GM19455 (cell line): ENCODE data around the gene SOD1.

Source experiments
- ATAC-seq: cut with Tn5 transposase; IDR thresholded peaks from one replicate; pipeline ENCODE4 v1.9.1; 2021; ENCODE audit not compliant: unreplicated experiment

SOD1 gene

GRCh38 chr21:31678478-31678877 is 19.0 kb downstream of the SOD1 start:
- no peak for ATAC-seq

DNA sequence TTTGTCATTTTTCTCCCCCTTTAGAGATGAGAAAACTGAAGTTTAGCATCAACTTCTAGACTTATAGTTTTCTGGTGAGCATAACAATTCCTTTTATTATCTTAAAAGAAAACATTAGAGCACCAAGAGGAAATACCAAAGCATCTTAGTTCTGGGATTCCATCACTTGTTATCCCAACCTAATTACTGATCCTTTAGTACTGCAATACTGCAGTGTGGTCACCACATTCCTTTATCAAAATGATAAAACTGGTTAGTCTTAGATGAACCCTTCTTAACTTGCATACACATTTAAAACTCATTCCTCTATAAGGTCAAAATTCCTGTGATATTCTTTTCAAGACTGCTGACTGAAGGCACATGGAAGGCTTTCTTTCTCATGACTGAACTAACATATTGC is 23.1 kb downstream of the SOD1 start:
- ATAC-seq = no peak

- ATAC-seq = no peak
Observed at GRCh38 chr21:31683029-31683428, 23.5 kb downstream of the SOD1 start.

DNA sequence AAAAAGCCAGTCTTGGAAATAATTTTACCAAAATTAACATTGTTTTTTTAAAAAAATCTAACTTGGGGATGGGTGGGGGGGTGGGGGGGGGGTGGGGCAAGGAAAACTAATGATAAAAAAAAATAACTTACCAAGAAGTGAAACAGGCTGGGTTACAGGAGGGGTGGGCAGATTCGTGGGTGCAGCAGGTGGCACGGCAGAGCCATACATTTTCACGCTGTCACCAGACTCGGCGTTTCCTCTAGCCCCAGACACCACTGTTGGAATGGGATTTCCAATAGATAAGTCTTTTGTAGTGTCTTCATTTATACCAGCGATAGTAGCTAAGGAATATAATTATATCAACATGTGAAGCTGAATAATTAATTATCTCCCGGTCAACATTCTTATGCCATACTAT is 25.4 kb downstream of the SOD1 start:
- no peak for ATAC-seq

DNA sequence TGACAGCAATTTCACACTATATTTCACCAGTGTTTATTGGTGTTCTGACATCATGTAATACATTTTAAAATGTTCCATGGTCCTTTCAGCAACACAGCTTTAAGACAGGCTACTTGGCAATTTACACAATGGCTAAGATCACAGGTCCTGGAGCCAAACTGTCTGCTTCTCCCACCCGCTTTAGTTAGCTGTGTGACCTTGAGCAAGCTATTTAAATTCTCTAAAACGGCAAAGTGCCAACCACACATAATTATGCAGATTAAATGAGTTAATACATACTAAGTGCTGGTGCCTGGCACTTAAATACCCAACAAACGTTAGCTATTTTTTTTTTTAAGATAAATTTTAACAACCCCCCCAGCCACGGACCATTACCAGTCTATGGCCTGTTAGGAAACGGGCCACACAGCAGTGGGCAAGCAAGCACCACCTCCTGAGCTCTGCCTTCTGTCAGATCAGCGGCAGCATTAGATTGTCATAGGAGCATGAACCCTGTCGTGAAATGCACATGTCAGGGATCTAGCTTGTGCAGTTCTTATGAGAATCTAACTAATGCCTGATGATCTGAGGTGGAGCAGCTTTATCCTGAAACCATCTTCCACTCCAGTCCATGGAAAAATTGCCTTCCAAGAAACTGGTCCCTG is 26.9 kb downstream of the SOD1 start:
- no peak for ATAC-seq

GRCh38 chr21:31687108-31687507 is 27.6 kb downstream of the SOD1 start:
- ATAC-seq = no peak

GRCh38 chr21:31688603-31689368 is 29.3 kb downstream of the SOD1 start:
- ATAC-seq = no peak

DNA sequence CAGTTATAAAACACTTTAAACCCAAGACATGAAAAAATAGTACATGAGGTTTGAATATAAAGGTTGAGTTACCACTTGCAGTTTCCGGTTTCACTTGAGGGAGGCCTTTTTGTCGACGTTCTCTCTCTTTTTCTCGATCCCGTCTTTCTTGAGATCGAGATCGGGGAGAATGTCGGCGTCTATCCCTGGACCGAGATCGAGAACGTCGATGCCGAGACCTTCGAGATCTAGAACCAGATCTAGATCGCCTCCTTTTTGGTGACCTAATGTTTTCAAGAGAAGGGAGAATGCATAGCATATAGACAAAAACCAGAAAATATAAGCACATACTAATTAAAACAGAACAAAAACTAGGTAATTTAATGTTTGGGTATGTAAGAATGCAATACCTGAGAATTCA is 33.7 kb downstream of the SOD1 start:
- no peak for ATAC-seq

DNA sequence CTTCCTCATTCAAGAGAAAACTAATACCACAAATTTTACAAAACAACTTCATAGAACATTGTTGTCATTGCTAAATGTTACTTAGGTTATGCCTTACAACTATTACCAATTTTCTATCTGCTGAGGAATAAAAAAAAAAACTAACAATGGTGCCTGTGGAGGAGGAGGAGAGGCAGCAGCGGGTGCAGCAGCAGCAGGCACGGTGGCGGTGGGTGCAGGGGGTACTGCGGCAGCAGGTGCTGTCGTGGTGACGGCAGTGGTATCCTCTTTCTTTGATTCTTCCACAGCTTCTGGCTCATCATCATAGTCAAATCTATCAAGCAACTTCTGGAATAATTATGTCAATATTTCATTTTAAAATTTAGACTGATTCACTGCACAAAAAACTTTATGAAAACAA is 36.9 kb downstream of the SOD1 start:
- no peak for ATAC-seq

GRCh38 chr21:31698461-31698860 is 39.0 kb downstream of the SOD1 start:
- no peak for ATAC-seq

DNA sequence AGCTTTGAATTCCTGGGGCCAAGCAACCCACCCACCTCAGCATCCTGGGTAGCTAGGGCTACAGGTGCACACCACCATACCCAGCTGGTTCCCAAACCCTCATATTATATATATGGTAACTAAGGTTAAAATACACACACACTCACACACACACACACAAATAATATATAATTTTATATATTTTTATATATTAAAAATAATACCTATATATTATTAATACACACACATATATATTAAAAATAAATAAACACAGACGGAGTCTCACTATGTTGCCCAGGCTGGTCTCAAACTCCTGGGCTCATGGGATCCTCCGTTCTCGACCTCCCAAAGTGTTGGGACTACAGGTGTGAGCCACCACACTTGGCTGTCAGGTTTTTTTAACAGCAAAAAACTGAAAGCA is 40.5 kb downstream of the SOD1 start:
- no peak for ATAC-seq

DNA sequence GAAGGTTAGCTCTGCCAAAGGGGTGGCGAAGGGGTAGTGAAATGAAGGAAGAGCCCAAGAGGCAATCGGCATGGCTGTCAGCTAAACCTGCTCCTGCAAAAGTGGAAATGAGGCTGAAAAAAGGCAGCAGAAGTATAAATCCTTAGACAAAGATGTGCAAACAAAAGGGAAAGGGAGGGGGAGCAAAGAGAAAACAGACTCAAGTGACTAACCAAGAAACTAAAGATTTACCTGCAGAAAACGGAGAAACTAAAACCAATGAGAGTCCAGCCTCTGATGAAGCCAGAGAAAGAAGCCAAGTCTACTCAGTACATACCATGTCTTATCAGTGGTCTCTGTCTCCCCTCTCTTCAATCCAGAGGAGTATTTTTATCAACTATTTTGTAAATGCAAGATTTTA is 47.1 kb downstream of the SOD1 start:
- ATAC-seq = no peak

DNA sequence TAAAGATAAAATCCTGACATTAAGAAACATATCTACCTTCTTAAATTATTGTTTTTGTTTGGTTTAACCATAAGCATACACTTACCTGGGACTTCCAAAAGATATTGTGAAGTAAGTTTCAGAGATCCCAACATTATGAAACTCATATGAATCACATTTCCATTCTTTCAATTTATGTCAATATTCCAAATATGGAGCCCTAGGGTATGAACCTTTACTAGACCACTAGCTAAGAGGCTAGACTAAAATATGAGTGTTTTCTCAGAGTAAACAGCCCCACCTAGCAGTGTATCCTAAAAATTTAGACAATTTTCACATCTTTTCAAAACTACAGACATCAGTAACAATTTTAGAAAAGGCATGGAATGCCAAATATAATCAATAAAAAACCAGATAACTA is 48.0 kb downstream of the SOD1 start:
- ATAC-seq = no peak

DNA sequence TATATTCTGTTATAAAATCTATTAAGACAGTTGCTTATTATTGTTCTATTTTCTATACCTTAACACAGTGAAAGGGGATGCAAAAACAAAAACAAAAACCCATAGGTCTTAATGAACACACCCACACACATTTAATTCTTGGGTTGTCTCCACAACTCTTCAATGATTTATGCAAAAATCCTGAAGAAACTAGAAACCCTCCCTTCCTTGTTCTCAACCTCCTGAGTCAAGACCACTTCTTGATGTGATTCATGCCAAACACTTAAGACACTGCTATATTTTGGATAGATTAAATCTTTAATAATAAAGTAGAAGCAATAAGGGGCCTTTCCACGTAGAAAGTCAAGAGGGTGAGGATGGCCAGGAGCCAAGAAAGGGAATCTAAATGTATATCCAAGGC is 49.0 kb downstream of the SOD1 start:
- no peak for ATAC-seq

GRCh38 chr21:31710586-31710985 is 51.1 kb downstream of the SOD1 start:
- no peak for ATAC-seq

GRCh38 chr21:31711326-31711725 is 51.8 kb downstream of the SOD1 start:
- no peak for ATAC-seq

DNA sequence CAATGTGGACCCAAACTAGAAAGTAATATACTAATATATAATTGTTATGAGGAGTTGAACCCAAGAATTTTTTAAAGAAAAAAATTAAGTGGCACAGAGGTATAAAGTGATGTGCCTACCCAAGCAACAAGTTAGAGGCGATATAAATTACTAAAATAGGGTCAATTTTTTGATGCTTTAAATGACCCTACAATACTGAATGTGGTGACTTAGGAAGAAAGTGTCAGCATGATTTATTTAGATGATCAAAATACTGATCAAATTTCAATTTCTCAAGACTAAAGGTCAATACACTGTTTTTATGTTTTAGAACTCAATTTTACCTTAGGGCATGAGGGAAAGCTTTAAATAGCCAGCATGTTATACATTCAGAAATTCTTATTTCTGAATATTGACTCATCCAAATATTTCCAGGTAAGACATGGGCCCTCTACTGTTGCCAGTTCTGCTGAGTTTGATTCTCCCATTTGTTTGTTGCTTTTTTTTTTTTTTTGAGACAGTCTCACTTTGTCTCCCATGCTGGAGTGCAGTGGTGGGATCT is 52.3 kb downstream of the SOD1 start:
- no peak for ATAC-seq

- no peak for ATAC-seq
Observed at GRCh38 chr21:31713115-31713514, 53.6 kb downstream of the SOD1 start.

DNA sequence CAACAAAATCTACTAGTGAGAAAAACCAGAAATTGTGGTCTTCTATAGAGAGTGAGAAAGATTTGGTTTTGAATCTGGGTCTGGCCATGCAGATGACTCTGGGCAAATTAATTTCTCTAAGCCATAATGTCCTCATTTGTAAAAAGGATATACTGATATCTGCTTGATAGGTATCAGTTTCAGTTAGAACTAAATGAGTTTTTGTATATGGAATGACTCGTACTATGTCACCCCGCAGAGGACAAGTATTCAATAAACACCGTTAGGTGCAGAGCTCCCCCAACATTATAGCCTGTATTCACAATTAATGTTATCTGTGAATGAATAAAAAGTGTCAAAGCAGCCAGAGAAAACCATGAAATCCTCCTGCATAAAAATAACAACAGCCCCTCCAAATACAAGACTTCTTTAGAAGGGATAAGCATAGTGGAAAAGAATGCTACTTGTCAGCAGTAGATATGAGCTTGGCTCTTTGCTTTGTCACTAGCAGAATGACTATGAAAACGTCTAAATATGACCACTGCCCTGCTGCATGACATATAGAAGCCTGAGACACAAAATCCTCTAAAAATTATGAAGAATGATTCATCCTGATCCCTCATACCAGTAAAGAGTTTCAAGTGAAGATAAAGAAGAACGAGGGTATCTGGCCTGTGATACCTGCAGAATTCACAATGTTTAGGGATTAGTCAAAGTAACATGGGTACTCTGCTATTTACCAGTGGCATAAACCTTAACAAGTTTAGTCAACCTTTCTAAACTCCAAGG is 54.7 kb downstream of the SOD1 start:
- no peak for ATAC-seq

DNA sequence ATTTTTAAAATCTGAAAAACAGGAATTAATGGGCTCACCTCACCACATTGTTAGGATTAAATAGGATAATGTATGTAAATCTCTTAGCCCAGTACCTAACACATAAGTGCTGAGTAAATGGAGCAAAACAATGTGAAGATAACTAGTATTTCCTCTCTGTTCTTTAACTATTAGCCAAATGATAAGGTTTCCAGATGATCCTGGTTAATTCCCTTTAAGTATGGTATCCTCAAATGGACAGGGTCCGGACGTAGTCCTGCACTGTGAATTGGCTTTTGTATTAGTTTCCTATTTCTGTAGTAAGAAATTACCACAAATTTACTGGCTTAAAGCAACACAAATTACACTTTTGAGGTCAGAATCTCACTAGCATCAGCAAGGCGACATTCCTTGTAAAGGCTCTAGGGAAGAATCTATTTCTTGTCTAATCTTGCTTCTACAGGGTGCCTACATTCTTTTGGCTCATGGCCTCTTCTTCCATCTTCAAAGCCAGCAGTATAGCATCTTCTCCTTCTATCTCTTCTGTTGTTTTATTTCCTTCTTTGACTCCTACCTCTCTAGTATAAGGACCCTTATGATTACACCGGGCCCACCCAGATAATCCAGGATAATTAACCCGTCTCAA is 55.4 kb downstream of the SOD1 start:
- no peak for ATAC-seq

DNA sequence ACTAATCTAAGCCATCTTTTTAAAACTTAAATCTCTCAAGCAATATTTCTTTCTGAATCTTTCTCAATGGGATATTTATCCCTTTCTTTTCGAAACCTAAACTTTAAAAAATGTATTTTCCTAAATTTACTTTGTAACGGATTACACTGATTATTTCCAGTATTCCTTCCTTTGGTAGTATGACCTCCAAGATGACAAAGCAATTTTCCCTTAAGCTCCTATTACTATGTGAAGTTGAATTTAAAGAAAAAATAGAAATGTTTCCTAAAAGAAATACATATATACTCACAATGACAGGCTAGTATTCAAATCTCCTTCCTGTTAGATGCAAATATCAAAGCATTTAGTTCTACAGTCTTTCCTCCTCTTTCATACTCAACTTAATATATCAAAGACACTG is 56.6 kb downstream of the SOD1 start:
- no peak for ATAC-seq
